GM19324 (cell line): ENCODE data around the gene PTRHD1.
"Not testable (repeated sequence)": the region's sequence is repeated elsewhere in the genome, so short reads cannot be mapped to it uniquely, and the experiment has no call there.

ENCODE experiments used
- ATAC-seq: cut with Tn5 transposase; IDR thresholded peaks from one replicate; pipeline ENCODE4 v1.9.1; 2021; ENCODE audit warnings: mild to moderate bottlenecking, moderate library complexity; ENCODE audit not compliant: unreplicated experiment, low FRiP score

Gene PTRHD1

DNA sequence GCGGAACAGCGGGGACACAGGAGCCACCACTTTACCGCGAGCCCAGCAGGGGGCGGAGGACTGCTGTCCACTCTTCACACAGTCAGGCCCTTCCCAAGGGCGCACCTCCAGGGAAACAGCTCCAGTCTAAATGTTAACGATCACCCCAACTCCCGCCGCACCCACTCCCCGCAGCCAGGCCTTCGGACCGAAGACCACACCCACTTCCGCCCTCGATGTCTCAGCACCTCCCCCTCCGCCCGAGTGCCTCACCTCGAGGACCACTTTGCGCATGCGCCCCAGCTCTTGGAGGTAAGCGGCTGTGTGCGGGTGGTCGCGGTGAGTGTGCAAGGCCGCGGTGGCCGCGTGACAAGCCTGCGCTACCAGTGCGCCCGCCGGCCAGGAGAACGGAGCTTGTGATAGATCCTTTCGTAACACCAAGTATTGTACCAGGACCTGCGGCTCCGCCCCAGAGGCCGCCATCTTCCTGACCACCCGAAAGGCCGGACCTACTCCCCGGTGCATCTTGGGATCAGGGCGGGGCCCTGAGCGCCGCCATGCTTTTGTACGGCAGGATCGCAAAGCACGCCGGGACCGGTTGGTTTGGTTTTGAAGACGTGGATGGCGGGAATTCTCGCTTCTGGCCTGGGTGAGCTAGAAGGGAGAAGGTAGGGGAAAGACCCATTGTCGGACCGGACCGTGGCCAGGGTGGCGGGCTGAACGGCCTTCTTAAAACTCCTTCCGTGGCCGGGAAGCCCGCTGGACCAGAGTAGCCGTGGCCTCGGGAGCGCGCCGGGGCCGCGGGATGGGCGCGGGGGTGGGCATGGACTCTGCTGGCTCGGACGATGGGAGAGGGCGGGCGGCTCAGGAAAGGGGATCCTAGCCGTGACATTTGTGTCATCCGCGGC lies at the start of gene PTRHD1, which contains the start of gene CENPO:
Gene PTRHD1, minus strand, starts transcription at position 518 of the 887 bp plus-strand sequence. Its CDS starts 14 bp downstream, at position 504.
Gene CENPO, plus strand, starts transcription at position 552 of the 887 bp plus-strand sequence. CDS start 495 bp downstream, outside the sequence.
- ATAC-seq: peak; percentile 97

- ATAC-seq: no peak
These were observed 49.2 kb upstream of the PTRHD1 start for GRCh38 chr2:24842081-24843050.

GRCh38 chr2:24840962-24841945 lies 48.1 kb upstream of the PTRHD1 start:
- no peak for ATAC-seq

GRCh38 chr2:24840164-24840869 lies 47.1 kb upstream of the PTRHD1 start:
- ATAC-seq: no peak

DNA sequence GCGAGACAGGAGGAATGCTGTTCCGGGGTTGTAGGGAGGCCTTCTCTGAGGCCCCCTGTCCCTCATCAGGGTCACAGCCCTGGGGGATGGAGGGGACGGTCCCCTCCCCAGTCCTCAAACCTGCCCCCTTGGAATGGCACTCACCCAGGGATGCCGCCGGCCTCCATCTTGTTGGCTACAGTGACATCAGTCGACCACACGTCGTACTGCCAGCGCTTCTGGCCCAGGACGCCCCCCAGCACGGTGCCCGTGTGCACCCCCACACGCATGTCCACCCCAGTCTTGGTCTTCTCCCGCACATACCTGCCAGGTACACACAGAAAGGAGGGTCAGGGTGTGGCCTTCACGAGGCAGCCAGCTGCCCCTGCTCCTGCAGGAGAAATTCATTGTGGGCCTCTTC lies 46.5 kb upstream of the PTRHD1 start:
- ATAC-seq: no peak

DNA sequence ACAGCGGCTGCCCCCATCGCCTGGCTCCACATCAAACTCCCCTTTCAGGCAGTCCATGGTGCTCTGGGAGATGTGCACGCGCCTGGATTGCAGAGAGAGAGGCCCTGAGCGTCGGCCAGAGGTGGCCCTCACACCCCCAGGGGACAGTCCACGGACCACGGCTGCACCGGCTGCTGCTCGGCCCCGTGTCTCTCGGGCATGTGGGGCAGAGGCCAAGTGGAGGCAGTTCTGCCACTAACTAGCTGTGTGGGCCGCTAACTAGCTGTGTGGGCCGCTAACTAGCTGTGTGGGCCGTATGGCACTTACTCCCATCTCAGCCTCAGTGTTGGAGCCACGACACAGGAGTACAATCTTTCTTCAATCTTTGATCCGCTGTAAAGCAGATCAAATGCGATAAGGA lies 45.4 kb upstream of the PTRHD1 start:
- no peak for ATAC-seq

GRCh38 chr2:24837996-24838513 lies 44.9 kb upstream of the PTRHD1 start:
- no peak for ATAC-seq

DNA sequence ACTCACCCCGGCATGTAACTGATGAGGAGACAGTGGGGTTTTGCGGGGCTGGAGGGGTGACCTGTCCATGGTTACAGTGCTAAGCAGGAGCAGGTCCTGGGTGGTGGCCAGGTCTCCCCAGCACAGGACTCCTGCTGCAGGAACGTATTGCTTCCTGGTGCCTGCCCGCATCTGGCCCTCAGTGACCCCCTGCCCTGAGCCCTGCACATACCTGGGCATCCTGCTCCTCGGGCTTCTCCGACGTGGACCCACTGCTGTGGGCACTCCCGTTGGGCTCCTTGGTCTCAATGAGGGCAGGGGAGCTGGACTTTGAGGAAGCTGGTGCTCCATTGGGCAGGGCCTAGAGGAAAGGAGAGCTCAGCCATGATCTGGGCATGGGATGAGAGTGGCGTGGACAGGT lies 43.5 kb upstream of the PTRHD1 start:
- no peak for ATAC-seq

GRCh38 chr2:24836206-24836605 lies 43.0 kb upstream of the PTRHD1 start:
- ATAC-seq: no peak

DNA sequence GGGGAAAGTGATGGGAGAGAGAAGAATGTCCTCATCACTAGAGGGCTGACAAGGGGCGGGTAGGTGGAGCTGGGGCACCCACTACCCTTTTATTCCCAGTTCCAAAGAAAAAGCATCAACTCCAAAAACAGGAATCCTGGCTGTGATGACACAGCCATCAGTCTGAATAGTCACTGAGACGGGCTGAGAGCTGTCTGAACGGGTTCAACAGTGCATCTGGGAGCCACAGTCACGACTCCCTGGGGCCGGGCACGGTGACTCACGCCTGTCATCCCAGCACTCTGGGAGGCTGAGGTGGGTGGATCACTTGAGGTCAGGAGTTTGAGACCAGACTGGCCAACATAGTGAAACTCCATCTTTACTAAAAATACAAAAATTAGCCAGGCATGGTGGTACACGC lies 42.2 kb upstream of the PTRHD1 start:
- not testable (repeated sequence) for ATAC-seq

DNA sequence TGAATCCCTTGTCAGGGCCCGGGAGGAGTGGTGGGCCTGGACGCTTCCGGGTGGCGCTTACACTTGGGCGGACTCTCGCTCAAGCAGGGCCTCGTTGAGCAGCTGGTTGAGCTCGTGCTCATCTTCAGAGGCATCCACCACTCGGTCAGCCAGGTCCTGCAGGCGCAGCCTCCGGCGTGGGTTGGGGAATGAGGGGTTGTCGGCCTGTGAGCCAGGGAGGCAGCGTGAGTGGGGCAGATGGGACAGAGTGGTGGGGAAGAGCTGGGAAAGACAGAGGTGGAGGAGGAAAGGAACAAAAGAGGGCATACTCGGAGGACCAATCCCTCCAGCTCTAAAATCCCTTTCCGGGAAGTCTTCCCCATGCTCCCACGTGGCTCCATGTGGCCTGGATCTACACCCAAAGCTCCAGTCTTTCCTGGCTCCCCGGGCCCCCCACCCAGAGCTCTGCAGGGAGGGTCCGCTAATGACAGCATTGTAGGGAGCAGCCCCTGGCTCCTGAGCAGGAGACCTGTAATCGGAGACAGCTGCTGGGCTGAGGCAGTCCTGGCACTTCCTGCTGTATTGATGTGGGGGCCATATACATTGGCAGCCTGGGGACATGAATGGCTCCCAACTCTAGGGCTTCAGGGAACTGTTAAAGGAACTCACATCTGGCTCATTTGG lies 41.7 kb upstream of the PTRHD1 start:
- no peak for ATAC-seq

GRCh38 chr2:24833821-24834732 lies 40.9 kb upstream of the PTRHD1 start:
- ATAC-seq: no peak

DNA sequence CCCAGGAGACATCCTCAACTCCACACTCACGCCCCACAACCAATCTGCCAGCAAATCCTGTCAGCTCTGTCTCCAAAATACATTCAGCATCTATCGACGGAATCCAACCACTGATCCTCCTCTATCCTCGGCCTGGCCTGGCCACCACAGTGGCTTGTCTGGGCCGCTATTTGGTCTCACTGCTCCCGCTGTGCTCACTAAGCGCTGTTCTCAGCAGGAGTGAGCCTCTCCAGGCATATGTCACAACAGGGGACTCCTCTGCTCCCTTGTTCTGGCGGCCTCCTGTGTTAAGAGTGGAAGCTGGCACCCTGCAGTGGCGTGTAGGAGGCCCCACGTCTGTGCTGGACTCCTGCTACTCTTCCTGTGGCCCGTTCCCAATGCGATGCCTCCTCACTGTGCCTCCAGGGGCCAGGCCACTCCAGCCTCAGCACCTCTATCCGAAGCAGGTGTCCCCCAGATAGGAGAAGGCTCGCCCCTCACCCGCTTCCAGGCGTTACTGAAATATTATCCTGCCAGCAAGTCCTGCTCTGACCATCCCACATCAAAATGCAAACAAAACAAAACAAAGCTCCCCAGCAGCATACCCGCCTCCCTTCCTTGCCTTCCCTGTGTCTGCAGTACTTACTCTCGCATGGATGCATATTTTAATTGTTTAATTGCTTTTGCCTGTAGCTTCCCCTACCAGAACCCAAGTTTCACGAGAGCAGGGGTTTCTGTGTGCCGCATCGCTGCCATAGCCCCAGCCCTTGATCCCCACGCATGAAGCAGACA lies 39.9 kb upstream of the PTRHD1 start:
- ATAC-seq: no peak

- no peak for ATAC-seq
These were observed 39.3 kb upstream of the PTRHD1 start for GRCh38 chr2:24832521-24832920.

DNA sequence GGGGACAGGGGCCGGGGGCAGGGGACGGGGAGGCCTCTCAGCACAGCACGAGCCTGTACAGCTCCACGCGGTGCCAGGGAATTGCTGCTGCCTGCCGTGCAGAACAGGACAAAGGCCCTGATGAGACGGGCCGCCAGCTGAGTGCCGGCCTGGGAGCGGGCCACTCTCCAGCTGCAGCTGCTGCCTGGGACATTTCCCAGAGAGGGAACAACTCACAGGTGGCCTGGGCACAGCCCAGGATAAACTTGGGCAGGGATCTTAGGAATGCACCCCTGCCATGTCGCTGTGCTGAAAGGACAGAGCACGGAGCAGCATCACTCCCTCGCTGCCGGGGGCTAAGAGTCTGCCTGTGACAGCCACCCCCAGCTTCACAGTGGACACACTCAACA lies 38.9 kb upstream of the PTRHD1 start:
- no peak for ATAC-seq

GRCh38 chr2:24831221-24832072 lies 38.3 kb upstream of the PTRHD1 start:
- no peak for ATAC-seq
